ENCODE results near the gene KNCN.

The KNCN gene

GRCh38 chr1:46536527-46536926, 14.9 kb downstream of the KNCN start:
- Histone ChIP-seq H3K27me3 (ENCODE audit: control insufficient read depth in 5 of 5, insufficient read depth in 4 of 5, low read length in 5 of 5) (peaks cover 0 to 13% (median 2%) of the 10 kb centered on the region in 5 donors), H3K4me3 (ENCODE audit: low read depth in 1 of 5, low read length in 5 of 5) (no peak overlapping the region), H3K9me3 (ENCODE audit: control insufficient read depth in 5 of 5, low read length in 5 of 5) (no peaks in the 10 kb centered on the region), H3K9ac (ENCODE audit: low read length in 5 of 5) (no peak overlapping the region), H3K4me1 (ENCODE audit: control insufficient read depth in 5 of 5, insufficient read depth in 5 of 5, low read length in 5 of 5) (peaks cover 0 to 13% (median 9%) of the 10 kb centered on the region in 5 donors), H3K27ac (ENCODE audit: low read depth, low read length) (no peak overlapping the region), H3K36me3 (ENCODE audit: control insufficient read depth in 5 of 5, insufficient read depth in 5 of 5, low read length in 5 of 5) (no peaks in the 10 kb centered on the region)

- H3K9me3 ChIP-seq (ENCODE audit: control insufficient read depth in 5 of 5, low read length in 5 of 5): no peaks in the 10 kb centered on the region
- H3K36me3 ChIP-seq (ENCODE audit: control insufficient read depth in 5 of 5, insufficient read depth in 5 of 5, low read length in 5 of 5): no peaks in the 10 kb centered on the region
- no peak overlapping the region for H3K27ac ChIP-seq (ENCODE audit: low read depth, low read length)
- H3K4me1 ChIP-seq (ENCODE audit: control insufficient read depth in 5 of 5, insufficient read depth in 5 of 5, low read length in 5 of 5): peaks cover 0 to 13% (median 9%) of the 10 kb centered on the region in 5 donors
- no peak overlapping the region for H3K4me3 ChIP-seq (ENCODE audit: low read depth in 1 of 5, low read length in 5 of 5)
- H3K27me3 ChIP-seq (ENCODE audit: control insufficient read depth in 5 of 5, insufficient read depth in 4 of 5, low read length in 5 of 5): peaks cover 0 to 22% (median 10%) of the 10 kb centered on the region in 5 donors
- no peak overlapping the region for H3K9ac ChIP-seq (ENCODE audit: low read length in 5 of 5)
Observed at GRCh38 chr1:46535063-46535462, 16.4 kb downstream of the KNCN start.

- H3K36me3 ChIP-seq (ENCODE audit: control insufficient read depth in 5 of 5, insufficient read depth in 5 of 5, low read length in 5 of 5): no peaks in the 10 kb centered on the region
- peak overlapping the region in 4 of 5 donors; percentile 14 to 61 (median 52) for H3K4me3 ChIP-seq (ENCODE audit: low read depth in 1 of 5, low read length in 5 of 5)
- H3K4me1 ChIP-seq (ENCODE audit: control insufficient read depth in 5 of 5, insufficient read depth in 5 of 5, low read length in 5 of 5): peaks cover 0 to 13% (median 9%) of the 10 kb centered on the region in 5 donors
- no peak overlapping the region for H3K27ac ChIP-seq (ENCODE audit: low read depth, low read length)
- peak overlapping the region in 3 of 5 donors; percentile 16 to 38 (median 22) for H3K9ac ChIP-seq (ENCODE audit: low read length in 5 of 5)
- H3K9me3 ChIP-seq (ENCODE audit: control insufficient read depth in 5 of 5, low read length in 5 of 5): no peaks in the 10 kb centered on the region
- H3K27me3 ChIP-seq (ENCODE audit: control insufficient read depth in 5 of 5, insufficient read depth in 4 of 5, low read length in 5 of 5): peaks cover 0 to 26% (median 14%) of the 10 kb centered on the region in 5 donors
Observed at GRCh38 chr1:46533179-46533864, 18.1 kb downstream of the KNCN start.

GRCh38 chr1:46532498-46533178, 18.8 kb downstream of the KNCN start:
- peak overlapping the region in 1 of 5 donors; percentile 22 for H3K9ac ChIP-seq (ENCODE audit: low read length in 5 of 5)
- H3K4me3 ChIP-seq (ENCODE audit: low read depth in 1 of 5, low read length in 5 of 5): peak overlapping the region in 3 of 5 donors; percentile 48 to 61 (median 55)
- no peak overlapping the region for H3K27ac ChIP-seq (ENCODE audit: low read depth, low read length)
- H3K9me3 ChIP-seq (ENCODE audit: control insufficient read depth in 5 of 5, low read length in 5 of 5): no peaks in the 10 kb centered on the region
- H3K4me1 ChIP-seq (ENCODE audit: control insufficient read depth in 5 of 5, insufficient read depth in 5 of 5, low read length in 5 of 5): peaks cover 0 to 13% (median 5%) of the 10 kb centered on the region in 5 donors
- H3K27me3 ChIP-seq (ENCODE audit: control insufficient read depth in 5 of 5, insufficient read depth in 4 of 5, low read length in 5 of 5): peaks cover 0 to 27% (median 14%) of the 10 kb centered on the region in 5 donors
- H3K36me3 ChIP-seq (ENCODE audit: control insufficient read depth in 5 of 5, insufficient read depth in 5 of 5, low read length in 5 of 5): no peaks in the 10 kb centered on the region

GRCh38 chr1:46532095-46532494, 19.4 kb downstream of the KNCN start:
- Histone ChIP-seq H3K4me1 (ENCODE audit: control insufficient read depth in 5 of 5, insufficient read depth in 5 of 5, low read length in 5 of 5) (peaks cover 0 to 13% (median 5%) of the 10 kb centered on the region in 5 donors), H3K9me3 (ENCODE audit: control insufficient read depth in 5 of 5, low read length in 5 of 5) (no peaks in the 10 kb centered on the region), H3K36me3 (ENCODE audit: control insufficient read depth in 5 of 5, insufficient read depth in 5 of 5, low read length in 5 of 5) (no peaks in the 10 kb centered on the region), H3K27me3 (ENCODE audit: control insufficient read depth in 5 of 5, insufficient read depth in 4 of 5, low read length in 5 of 5) (peaks cover 0 to 31% (median 14%) of the 10 kb centered on the region in 5 donors), H3K4me3 (ENCODE audit: low read depth in 1 of 5, low read length in 5 of 5) (no peak overlapping the region), H3K27ac (ENCODE audit: low read depth, low read length) (no peak overlapping the region), H3K9ac (ENCODE audit: low read length in 5 of 5) (no peak overlapping the region)

GRCh38 chr1:46530791-46531409, 20.5 kb downstream of the KNCN start:
- Histone ChIP-seq H3K36me3 (ENCODE audit: control insufficient read depth in 5 of 5, insufficient read depth in 5 of 5, low read length in 5 of 5) (no peaks in the 10 kb centered on the region), H3K9ac (ENCODE audit: low read length in 5 of 5) (no peak overlapping the region), H3K4me1 (ENCODE audit: control insufficient read depth in 5 of 5, insufficient read depth in 5 of 5, low read length in 5 of 5) (peaks cover 0 to 13% (median 5%) of the 10 kb centered on the region in 5 donors), H3K9me3 (ENCODE audit: control insufficient read depth in 5 of 5, low read length in 5 of 5) (no peaks in the 10 kb centered on the region), H3K4me3 (ENCODE audit: low read depth in 1 of 5, low read length in 5 of 5) (no peak overlapping the region), H3K27ac (ENCODE audit: low read depth, low read length) (no peak overlapping the region), H3K27me3 (ENCODE audit: control insufficient read depth in 5 of 5, insufficient read depth in 4 of 5, low read length in 5 of 5) (peaks cover 0 to 39% (median 14%) of the 10 kb centered on the region in 5 donors)

- Histone ChIP-seq H3K27me3 (ENCODE audit: control insufficient read depth in 5 of 5, insufficient read depth in 4 of 5, low read length in 5 of 5) (peaks cover 0 to 44% (median 14%) of the 10 kb centered on the region in 5 donors), H3K4me1 (ENCODE audit: control insufficient read depth in 5 of 5, insufficient read depth in 5 of 5, low read length in 5 of 5) (peaks cover 0 to 13% (median 5%) of the 10 kb centered on the region in 5 donors), H3K9ac (ENCODE audit: low read length in 5 of 5) (no peak overlapping the region), H3K9me3 (ENCODE audit: control insufficient read depth in 5 of 5, low read length in 5 of 5) (no peaks in the 10 kb centered on the region), H3K4me3 (ENCODE audit: low read depth in 1 of 5, low read length in 5 of 5) (no peak overlapping the region), H3K36me3 (ENCODE audit: control insufficient read depth in 5 of 5, insufficient read depth in 5 of 5, low read length in 5 of 5) (no peaks in the 10 kb centered on the region), H3K27ac (ENCODE audit: low read depth, low read length) (no peak overlapping the region)
Observed at GRCh38 chr1:46530311-46530710, 21.1 kb downstream of the KNCN start.

GRCh38 chr1:46529031-46529630, 22.3 kb downstream of the KNCN start:
- Histone ChIP-seq H3K4me3 (ENCODE audit: low read depth in 1 of 5, low read length in 5 of 5) (no peak overlapping the region), H3K9me3 (ENCODE audit: control insufficient read depth in 5 of 5, low read length in 5 of 5) (no peaks in the 10 kb centered on the region), H3K9ac (ENCODE audit: low read length in 5 of 5) (no peak overlapping the region), H3K27me3 (ENCODE audit: control insufficient read depth in 5 of 5, insufficient read depth in 4 of 5, low read length in 5 of 5) (peaks cover 0 to 39% (median 14%) of the 10 kb centered on the region in 5 donors), H3K4me1 (ENCODE audit: control insufficient read depth in 5 of 5, insufficient read depth in 5 of 5, low read length in 5 of 5) (peaks cover 0 to 13% (median 5%) of the 10 kb centered on the region in 5 donors), H3K27ac (ENCODE audit: low read depth, low read length) (no peak overlapping the region), H3K36me3 (ENCODE audit: control insufficient read depth in 5 of 5, insufficient read depth in 5 of 5, low read length in 5 of 5) (no peaks in the 10 kb centered on the region)

GRCh38 chr1:46528297-46528955, 23.0 kb downstream of the KNCN start:
- Histone ChIP-seq H3K27ac (ENCODE audit: low read depth, low read length) (no peak overlapping the region), H3K9me3 (ENCODE audit: control insufficient read depth in 5 of 5, low read length in 5 of 5) (no peaks in the 10 kb centered on the region), H3K4me3 (ENCODE audit: low read depth in 1 of 5, low read length in 5 of 5) (no peak overlapping the region), H3K4me1 (ENCODE audit: control insufficient read depth in 5 of 5, insufficient read depth in 5 of 5, low read length in 5 of 5) (peaks cover 0 to 12% (median 9%) of the 10 kb centered on the region in 5 donors), H3K9ac (ENCODE audit: low read length in 5 of 5) (no peak overlapping the region), H3K36me3 (ENCODE audit: control insufficient read depth in 5 of 5, insufficient read depth in 5 of 5, low read length in 5 of 5) (no peaks in the 10 kb centered on the region), H3K27me3 (ENCODE audit: control insufficient read depth in 5 of 5, insufficient read depth in 4 of 5, low read length in 5 of 5) (peaks cover 0 to 39% (median 14%) of the 10 kb centered on the region in 5 donors)
